Tibial nerve (tissue), 4 donors: ENCODE measurements around the gene PNCK. TPM values are rescaled to one million over a fixed set of nuclear protein-coding genes. Genes with fewer than 3 reads are reported as not detected.

Experiments
- DNase-seq, 2 donors: peaks; one replicate each; pipeline ENCODE4 v3.0.0-alpha.2; 2019; ENCODE audit warnings: low spot score in 2 of 2
- H3K27ac ChIP-seq, 4 donors: fragments of 200-600 bp; sonication (generic) in 3 of 4; one replicate each; pipeline ENCODE4 v1.5.1; 2017 to 2019; ENCODE audit warnings: mild to moderate bottlenecking in 1 of 4
- H3K27me3 ChIP-seq, 2 donors: fragments of 200-600 bp; sonication (generic) in 1 of 2; one replicate each; pipeline versions ENCODE4 v1.5.1 to v1.6.0; 2017 to 2019
- H3K36me3 ChIP-seq, 3 donors: fragments of 200-600 bp; sonication (generic); one replicate each; pipeline ENCODE4 v1.5.1; 2018 to 2019
- H3K4me1 ChIP-seq, 4 donors: fragments of 200-600 bp; sonication (generic) in 3 of 4; one replicate each; pipeline ENCODE4 v1.5.1; 2017 to 2019
- H3K4me3 ChIP-seq, 4 donors: fragments of 200-600 bp; sonication (generic) in 3 of 4; one replicate each; pipeline ENCODE4 v1.5.1; 2017 to 2019; ENCODE audit warnings: mild to moderate bottlenecking in 1 of 4, moderate library complexity in 1 of 4
- H3K9me3 ChIP-seq, 4 donors: fragments of 200-600 bp; sonication (generic) in 3 of 4; one replicate each; pipeline ENCODE4 v1.5.1; 2017 to 2019
- CTCF ChIP-seq, 5 experiments: fragments of 200-600 bp in 3 of 5; fragments of 450-650 bp in 2 of 5; sonication (generic) in 3 of 5; IDR thresholded peaks; one replicate each; pipeline ENCODE4 v1.5.1; 2016 to 2019; ENCODE audit warnings: antibody characterized with exemption in 5 of 5, mild to moderate bottlenecking in 3 of 5, moderate library complexity in 2 of 5
- EP300 ChIP-seq, 2 donors: sonication (generic); formaldehyde crosslinking; IDR thresholded peaks; one replicate each; pipeline ENCODE4 v1.6.1; 2017; ENCODE audit warnings: antibody characterized with exemption in 2 of 2, mild to moderate bottlenecking in 1 of 2
- POLR2A ChIP-seq, 2 donors: fragments of 450-650 bp; IDR thresholded peaks; one replicate each; pipeline ENCODE4 v1.6.1; 2017; ENCODE audit warnings: antibody characterized with exemption in 2 of 2, mild to moderate bottlenecking in 2 of 2, moderate library complexity in 2 of 2
- WGBS, 2 donors: methylation state at CpG; one replicate each; pipeline ENCODE4 v1.1.5; 2018; 5-methylcytosine and 5-hydroxymethylcytosine counted together
- total RNA-seq, 4 donors: library from RNA; depleted of rRNA; stranded (reverse); fragments of >200 nt; gene quantifications; one replicate each; pipeline ENCODE4 v1.1.0, GENCODE V29; 2016

The PNCK gene
- total RNA-seq, 4 donors from 2014 or later, result 0.63 to 4.5 (median 3.6) TPM; not detected in 1

DNA sequence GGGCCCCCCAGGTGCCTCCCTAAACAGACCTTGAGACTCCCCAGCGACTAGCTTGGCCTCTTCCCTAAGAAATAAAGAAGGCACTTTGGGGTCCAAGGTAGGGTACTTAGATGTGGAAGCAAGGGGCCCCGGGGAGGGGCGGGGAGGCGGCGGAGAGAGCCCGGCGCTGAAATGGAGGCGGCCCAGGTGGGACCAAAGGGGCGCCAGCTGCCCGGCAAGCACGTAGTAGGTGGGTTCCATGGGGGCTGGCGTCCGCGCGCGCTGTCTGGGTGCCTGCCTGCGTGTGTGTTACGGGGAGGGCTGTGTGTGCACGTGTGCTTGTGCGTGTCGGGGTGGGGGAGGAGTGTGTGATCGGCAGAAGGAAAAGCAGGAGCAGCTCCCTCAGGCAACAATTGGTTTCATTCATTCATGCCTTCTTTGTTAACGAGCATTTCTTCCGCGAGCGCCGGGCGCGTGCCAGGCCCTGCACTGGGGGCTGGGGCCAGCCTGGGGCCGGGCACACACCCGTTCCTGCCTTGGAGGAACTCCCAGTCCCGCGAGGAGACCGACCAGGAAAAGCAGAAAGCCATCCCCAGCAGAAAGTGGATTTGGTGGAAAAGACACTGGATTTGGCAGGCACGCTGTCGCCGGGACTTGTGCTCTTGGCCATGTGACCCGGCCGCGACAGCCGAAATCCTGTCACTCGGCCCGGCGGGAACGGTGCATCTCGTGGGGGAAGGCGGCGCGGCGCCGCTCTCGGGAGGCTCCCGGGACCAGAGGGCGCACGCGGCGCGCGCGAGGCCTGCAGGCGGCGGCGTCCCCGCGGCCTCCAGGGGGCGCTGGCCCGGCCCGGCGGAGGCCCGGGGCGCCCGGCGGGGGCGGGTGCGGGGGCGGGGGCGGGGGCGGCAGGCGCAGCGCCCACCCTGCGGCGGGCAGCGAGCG lies 29.9 kb downstream of the PNCK start:
- H3K4me3 ChIP-seq, result peak overlapping the region in 1 of 4 donors; percentile 29
- no peaks in the 10 kb centered on the region for H3K36me3 ChIP-seq
- peaks cover 0 to 81% of the 10 kb centered on the region in 2 donors for H3K27me3 ChIP-seq
- H3K27ac ChIP-seq, result no peak overlapping the region
- no peak for TF ChIP-seq CTCF (IDR thresholded peaks at IDR 0.05)
- no peak for TF ChIP-seq POLR2A (IDR thresholded peaks at IDR 0.05)
- TF ChIP-seq EP300 (IDR thresholded peaks at IDR 0.05), result no peak
- WGBS, 2 donors, result 1 to 32% methylated on average over 31 to 58 of the region's 84 CpGs
- peaks cover 0 to 39% (median 8%) of the 10 kb centered on the region in 4 donors for H3K4me1 ChIP-seq
- H3K9me3 ChIP-seq, result no peaks in the 10 kb centered on the region
- no peak for DNase-seq

- H3K9me3 ChIP-seq, result no peaks in the 10 kb centered on the region
- peak overlapping the region in 1 of 4 donors; percentile 23 for H3K4me3 ChIP-seq
- peaks cover 0 to 80% of the 10 kb centered on the region in 2 donors for H3K27me3 ChIP-seq
- H3K36me3 ChIP-seq, result no peaks in the 10 kb centered on the region
- WGBS, 2 donors, result 8 to 39% methylated on average over 12 to 43 of the region's 48 CpGs
- H3K27ac ChIP-seq, result no peak overlapping the region
- TF ChIP-seq POLR2A (IDR thresholded peaks at IDR 0.05) (no peak), EP300 (IDR thresholded peaks at IDR 0.05) (no peak), CTCF (IDR thresholded peaks at IDR 0.05) (no peak)
- peaks cover 0 to 38% (median 8%) of the 10 kb centered on the region in 4 donors for H3K4me1 ChIP-seq
- DNase-seq, result no peak
Observed at GRCh38 chrX:153642655-153643430, 30.8 kb downstream of the PNCK start.

DNA sequence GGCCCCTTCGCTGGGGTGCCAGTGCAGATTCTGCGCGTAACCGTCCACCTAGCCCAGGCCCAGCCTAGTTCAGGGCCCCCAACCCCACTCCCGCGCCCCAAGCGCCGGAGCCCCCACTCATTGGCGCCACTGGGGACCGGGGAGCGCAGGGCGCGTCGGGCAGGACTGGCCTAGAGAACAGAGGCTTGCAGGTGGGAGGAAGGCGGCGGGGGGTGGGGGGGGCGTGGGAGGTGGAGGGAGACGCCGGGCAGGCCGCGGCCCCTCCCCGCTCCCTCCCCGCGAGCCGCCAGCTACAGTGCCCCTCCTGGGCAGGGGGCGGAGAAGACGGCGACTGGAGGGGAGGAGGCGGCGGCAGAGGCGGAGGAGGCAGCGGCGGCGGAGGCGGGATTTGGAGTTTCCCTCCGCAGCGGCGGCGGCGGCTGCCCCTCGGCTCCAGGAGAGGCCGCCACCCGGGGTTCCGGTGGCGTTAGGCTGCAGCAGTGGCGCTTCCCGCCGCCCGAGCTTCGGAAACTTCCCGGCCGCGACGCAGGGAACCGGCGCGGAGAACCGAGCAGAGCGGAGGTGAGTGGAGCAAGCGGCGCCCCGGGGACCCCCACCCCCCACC lies 31.5 kb downstream of the PNCK start:
- no peak for TF ChIP-seq EP300 (IDR thresholded peaks at IDR 0.05)
- no peak for TF ChIP-seq POLR2A (IDR thresholded peaks at IDR 0.05)
- no peak for TF ChIP-seq CTCF (IDR thresholded peaks at IDR 0.05)
- Histone ChIP-seq H3K27me3 (peaks cover 0 to 73% of the 10 kb centered on the region in 2 donors), H3K36me3 (no peaks in the 10 kb centered on the region), H3K4me1 (peaks cover 0 to 31% (median 8%) of the 10 kb centered on the region in 4 donors), H3K4me3 (peak overlapping the region in 1 of 4 donors; percentile 23), H3K9me3 (no peaks in the 10 kb centered on the region), H3K27ac (no peak overlapping the region)
- no peak for DNase-seq
- WGBS, 2 donors, result 31% methylated on average over 47 of the region's 62 CpGs; no CpG with 5 or more reads in 1 of the 2 donors

DNA sequence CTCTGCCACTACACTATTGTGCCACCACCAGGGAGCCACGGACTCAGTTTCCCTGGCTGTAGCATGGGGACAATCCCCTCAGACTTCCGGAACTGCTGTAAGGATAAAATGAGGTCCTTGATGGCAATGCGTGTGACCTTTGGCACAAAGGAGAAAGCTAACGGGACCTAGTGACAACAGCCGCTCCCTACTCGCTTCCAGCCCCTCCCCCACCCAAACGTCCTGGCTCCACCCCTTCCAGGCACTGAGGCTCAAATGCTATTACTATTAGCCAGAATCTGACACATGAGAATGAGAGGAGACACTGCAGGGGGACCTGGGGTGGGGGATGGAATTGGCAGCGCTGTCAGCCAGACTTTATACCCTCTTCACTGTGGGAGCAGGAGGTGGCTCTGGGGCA lies 32.0 kb downstream of the PNCK start:
- WGBS, 2 donors, result 25 to 43% methylated on average over 1 to 6 of the region's 8 CpGs
- H3K27ac ChIP-seq, result no peak overlapping the region
- DNase-seq, result no peak

More for the DNA sequence above, 32.0 kb downstream of the PNCK start:
- Histone ChIP-seq H3K9me3 (no peaks in the 10 kb centered on the region), H3K4me1 (peaks cover 0 to 26% (median 8%) of the 10 kb centered on the region in 4 donors), H3K4me3 (no peak overlapping the region), H3K27me3 (peaks cover 0 to 70% of the 10 kb centered on the region in 2 donors), H3K36me3 (no peaks in the 10 kb centered on the region)
- TF ChIP-seq POLR2A (IDR thresholded peaks at IDR 0.05) (no peak), EP300 (IDR thresholded peaks at IDR 0.05) (no peak)
